ENCODE results near the gene ISL2.

- TF ChIP-seq ZNF253 (CRISPR knock-in tag; conservative IDR thresholded peaks at IDR 0.05), result no peak
- TF ChIP-seq, protein P1, sequence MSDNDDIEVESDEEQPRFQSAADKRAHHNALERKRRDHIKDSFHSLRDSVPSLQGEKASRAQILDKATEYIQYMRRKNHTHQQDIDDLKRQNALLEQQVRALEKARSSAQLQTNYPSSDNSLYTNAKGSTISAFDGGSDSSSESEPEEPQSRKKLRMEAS (CRISPR knock-in tag; IDR thresholded peaks at IDR 0.05), result no peak
- TF ChIP-seq CTCF (IDR thresholded peaks at IDR 0.05 in 2 of 3, conservative IDR thresholded peaks at IDR 0.05 in 1 of 3; ENCODE audit: insufficient read depth in 2 of 3, low read depth in 1 of 3, low read length in 3 of 3), result no peak
- TF ChIP-seq, protein P2, sequence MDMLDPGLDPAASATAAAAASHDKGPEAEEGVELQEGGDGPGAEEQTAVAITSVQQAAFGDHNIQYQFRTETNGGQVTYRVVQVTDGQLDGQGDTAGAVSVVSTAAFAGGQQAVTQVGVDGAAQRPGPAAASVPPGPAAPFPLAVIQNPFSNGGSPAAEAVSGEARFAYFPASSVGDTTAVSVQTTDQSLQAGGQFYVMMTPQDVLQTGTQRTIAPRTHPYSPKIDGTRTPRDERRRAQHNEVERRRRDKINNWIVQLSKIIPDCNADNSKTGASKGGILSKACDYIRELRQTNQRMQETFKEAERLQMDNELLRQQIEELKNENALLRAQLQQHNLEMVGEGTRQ (CRISPR knock-in tag; IDR thresholded peaks at IDR 0.05), result no peak
- no peak for TF ChIP-seq CLOCK (CRISPR knock-in tag; IDR thresholded peaks at IDR 0.05; ENCODE audit: borderline replicate concordance)
- no peak for TF ChIP-seq NR3C1 (CRISPR knock-in tag; IDR thresholded peaks at IDR 0.05)
- TF ChIP-seq ZNF277 (CRISPR knock-in tag; IDR thresholded peaks at IDR 0.05; ENCODE audit: borderline replicate concordance), result no peak
- TF ChIP-seq, protein P3, sequence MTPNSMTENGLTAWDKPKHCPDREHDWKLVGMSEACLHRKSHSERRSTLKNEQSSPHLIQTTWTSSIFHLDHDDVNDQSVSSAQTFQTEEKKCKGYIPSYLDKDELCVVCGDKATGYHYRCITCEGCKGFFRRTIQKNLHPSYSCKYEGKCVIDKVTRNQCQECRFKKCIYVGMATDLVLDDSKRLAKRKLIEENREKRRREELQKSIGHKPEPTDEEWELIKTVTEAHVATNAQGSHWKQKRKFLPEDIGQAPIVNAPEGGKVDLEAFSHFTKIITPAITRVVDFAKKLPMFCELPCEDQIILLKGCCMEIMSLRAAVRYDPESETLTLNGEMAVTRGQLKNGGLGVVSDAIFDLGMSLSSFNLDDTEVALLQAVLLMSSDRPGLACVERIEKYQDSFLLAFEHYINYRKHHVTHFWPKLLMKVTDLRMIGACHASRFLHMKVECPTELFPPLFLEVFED (CRISPR knock-in tag; conservative IDR thresholded peaks at IDR 0.05), result no peak
- no peak for TF ChIP-seq LCOR (CRISPR knock-in tag; IDR thresholded peaks at IDR 0.05)
These were observed 9.0 kb downstream of the ISL2 start for GRCh38 chr15:76345583-76345879.
